Cardiac muscle cell (in vitro differentiated cells and primary cell): ENCODE measurements around the gene CCK. TPM values are rescaled to one million over a fixed set of nuclear protein-coding genes. Genes with fewer than 3 reads are reported as not detected.

Source experiments
- DNase-seq, 2 donors: peaks; one replicate each; pipeline versions ENCODE4 v3.0.0 to v3.0.0-alpha.2; 2010 to 2017; ENCODE audit warnings: low read depth in 1 of 2, low spot score in 1 of 2
- H3K27ac ChIP-seq: fragments of 200-600 bp; sonication (generic); 2 replicates; pipeline ENCODE4 v1.5.1; 2016
- H3K27me3 ChIP-seq: fragments of 200-600 bp; sonication (generic); 2 replicates; pipeline ENCODE4 v1.6.0; 2016; ENCODE audit warnings: control low read depth
- H3K36me3 ChIP-seq: fragments of 200-600 bp; sonication (generic); 2 replicates; pipeline ENCODE4 v1.5.1; 2016; ENCODE audit warnings: control low read depth
- H3K4me1 ChIP-seq: fragments of 200-600 bp; sonication (generic); 2 replicates; pipeline ENCODE4 v1.8.1; 2017; ENCODE audit warnings: low read depth, mild to moderate bottlenecking, mixed run types
- H3K4me3 ChIP-seq: fragments of 200-600 bp; sonication (generic); 2 replicates; pipeline ENCODE4 v1.5.1; 2016; ENCODE audit warnings: mild to moderate bottlenecking
- H3K9me3 ChIP-seq: fragments of 200-600 bp; sonication (generic); 2 replicates; pipeline ENCODE4 v1.5.1; 2017; ENCODE audit warnings: low read depth, mild to moderate bottlenecking, control low read depth
- CTCF ChIP-seq: IDR thresholded peaks from 2 replicates; pipeline ENCODE4 v1.5.1; 2012; ENCODE audit warnings: low read depth, mild to moderate bottlenecking, low read length
- polyA plus RNA-seq: library from polyadenylated mRNA; unstranded; fragments of >200 nt; fragmentation: Nextera tagmentation; extraction: Ambion mirVana; gene quantifications from 2 replicates; pipeline ENCODE4 v1.2.1, GENCODE V29; 2016
- total RNA-seq: library from RNA; depleted of rRNA; stranded (reverse); fragments of >200 nt; gene quantifications from 2 replicates; pipeline ENCODE4 v1.2.3, GENCODE V29; 2016

The CCK gene
- total and polyA plus RNA-seq, 2 experiments from 2014 or later, result not detected

- no peak for TF ChIP-seq CTCF
- Histone ChIP-seq H3K4me3 (no peak overlapping the region), H3K36me3 (peaks cover 3% of the 10 kb centered on the region), H3K4me1 (no peaks in the 10 kb centered on the region), H3K9me3 (no peaks in the 10 kb centered on the region), H3K27me3 (no peaks in the 10 kb centered on the region), H3K27ac (no peak overlapping the region)
- no peak for DNase-seq
Measured at GRCh38 chr3:42216931-42217333, 49.1 kb downstream of the CCK start.

DNA sequence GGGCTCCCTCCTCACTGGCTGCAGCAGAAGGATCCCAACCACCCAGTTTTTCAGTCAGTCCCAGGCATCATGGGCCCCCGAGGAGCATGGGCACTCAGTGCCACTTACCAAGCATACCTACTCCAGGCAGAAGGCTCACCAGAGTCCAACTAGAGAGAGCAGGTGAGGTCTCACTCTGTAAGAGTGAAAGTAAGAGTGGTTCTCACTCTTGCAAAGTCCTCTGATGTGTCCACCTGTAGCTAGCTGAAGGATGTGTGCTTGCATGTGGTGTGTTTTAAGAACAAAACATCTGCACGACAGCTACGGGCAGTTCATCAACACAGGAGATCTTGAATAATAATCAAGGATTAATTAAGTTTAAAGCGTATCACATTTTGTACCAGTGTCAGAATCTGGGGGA is 49.7 kb downstream of the CCK start:
- Histone ChIP-seq H3K27me3 (no peaks in the 10 kb centered on the region), H3K4me3 (no peak overlapping the region), H3K36me3 (peaks cover 3% of the 10 kb centered on the region), H3K9me3 (no peaks in the 10 kb centered on the region), H3K4me1 (no peaks in the 10 kb centered on the region), H3K27ac (no peak overlapping the region)
- no peak for DNase-seq
- no peak for TF ChIP-seq CTCF

GRCh38 chr3:42214565-42215283 is 51.3 kb downstream of the CCK start:
- TF ChIP-seq CTCF, result no peak
- Histone ChIP-seq H3K4me3 (no peak overlapping the region), H3K36me3 (peaks cover 3% of the 10 kb centered on the region)

GRCh38 chr3:42214064-42214463 is 51.9 kb downstream of the CCK start:
- Histone ChIP-seq H3K36me3 (peaks cover 1% of the 10 kb centered on the region), H3K4me1 (no peaks in the 10 kb centered on the region), H3K9me3 (no peaks in the 10 kb centered on the region), H3K27me3 (no peaks in the 10 kb centered on the region), H3K27ac (no peak overlapping the region), H3K4me3 (no peak overlapping the region)
- no peak for DNase-seq
- no peak for TF ChIP-seq CTCF

More at GRCh38 chr3:42214565-42215283, 51.3 kb downstream of the CCK start:
- H3K27me3 ChIP-seq, result no peaks in the 10 kb centered on the region
- H3K9me3 ChIP-seq, result no peaks in the 10 kb centered on the region
- H3K27ac ChIP-seq, result no peak overlapping the region
- H3K4me1 ChIP-seq, result no peaks in the 10 kb centered on the region
- DNase-seq, result no peak

GRCh38 chr3:42213417-42213816 is 52.6 kb downstream of the CCK start:
- no peaks in the 10 kb centered on the region for H3K9me3 ChIP-seq
- H3K4me3 ChIP-seq, result no peak overlapping the region
- TF ChIP-seq CTCF, result no peak
- no peaks in the 10 kb centered on the region for H3K27me3 ChIP-seq
- no peaks in the 10 kb centered on the region for H3K4me1 ChIP-seq
- no peak for DNase-seq
- no peak overlapping the region for H3K27ac ChIP-seq
- no peaks in the 10 kb centered on the region for H3K36me3 ChIP-seq

GRCh38 chr3:42210726-42211125 is 55.3 kb downstream of the CCK start:
- H3K27me3 ChIP-seq, result no peaks in the 10 kb centered on the region
- DNase-seq, result no peak
- no peak for TF ChIP-seq CTCF
- H3K4me3 ChIP-seq, result no peak overlapping the region
- H3K4me1 ChIP-seq, result no peaks in the 10 kb centered on the region
- H3K9me3 ChIP-seq, result no peaks in the 10 kb centered on the region
- no peak overlapping the region for H3K27ac ChIP-seq
- H3K36me3 ChIP-seq, result no peaks in the 10 kb centered on the region
